GM12891 (cell line): Measurements from ENCODE around the gene MYO1D.

Experiments used
- POLR2A ChIP-seq: IDR thresholded peaks from 2 replicates; pipeline ENCODE4 v1.6.1; 2011; ENCODE audit warnings: low read depth, low read length, control low read depth
- POLR2AphosphoS5 ChIP-seq: IDR thresholded peaks from 2 replicates; pipeline ENCODE4 v1.6.1; 2011; ENCODE audit warnings: low read depth, low read length, control low read depth
- POU2F2 ChIP-seq: IDR thresholded peaks from 2 replicates; pipeline ENCODE4 v1.6.1; 2011; ENCODE audit warnings: low read depth, mild to moderate bottlenecking, control low read depth, low read length, moderate library complexity
- SPI1 ChIP-seq: IDR thresholded peaks from 2 replicates; pipeline ENCODE4 v1.6.1; 2011; ENCODE audit warnings: low read depth, low read length, control low read depth
- TAF1 ChIP-seq: IDR thresholded peaks from 2 replicates; pipeline ENCODE4 v1.6.1; 2011; ENCODE audit warnings: low read depth, low read length, control low read depth

DNA sequence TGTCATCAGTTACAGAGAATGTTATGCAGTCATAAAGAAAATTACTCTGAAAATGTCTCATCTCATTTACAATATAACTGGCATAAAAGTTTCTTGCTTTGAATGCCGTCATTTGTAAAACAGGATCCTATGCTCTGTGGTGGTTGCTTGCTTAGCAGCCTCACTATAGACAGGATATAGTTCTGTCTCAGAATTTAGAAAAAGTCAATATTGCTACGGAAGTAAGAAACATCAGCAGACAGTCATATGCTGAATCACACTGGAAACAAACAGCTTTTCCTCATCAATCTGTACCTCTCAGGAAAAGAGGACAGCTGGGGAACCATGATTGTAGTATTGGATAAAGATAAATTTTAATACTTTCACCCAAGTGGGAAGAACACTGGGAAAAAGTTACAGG, 105.5 kb downstream of the MYO1D start:
- TF ChIP-seq POLR2AphosphoS5 (no peak), POLR2A (no peak), TAF1 (no peak), POU2F2 (no peak), SPI1 (no peak)
